Endothelial cell of umbilical vein (primary cell): Measurements from ENCODE around the gene OPCML. TPM values are rescaled to one million over a fixed set of nuclear protein-coding genes. Genes with fewer than 3 reads are reported as not detected.

ENCODE experiments used
- BruUV-seq: library from RNA; stranded (reverse); fragments of 400-500 nt; replicated peaks from 2 replicates; lab custom pipeline; 2021; lab: Mats Ljungman, UMichigan
- CTCF ChIA-PET: fragments of 300-600, 350-600 bp; sonication (Branson Sonifier 250); formaldehyde crosslinking; loops from one replicate; lab custom pipeline; 2021; ENCODE audit warnings: antibody characterized with exemption, inconsistent platforms; lab: Charles Lee
- POLR2A ChIA-PET: fragments of 300-600, 350-600 bp; sonication (Branson Sonifier 250); formaldehyde crosslinking; loops from one replicate; lab custom pipeline; 2021; ENCODE audit warnings: antibody characterized with exemption, inconsistent platforms; lab: Charles Lee
- DNase-seq: peaks from one replicate; pipeline ENCODE4 v3.0.0-alpha.2; 2011; ENCODE audit warnings: low read depth, low spot score
- FAIRE-seq: peaks from 2 replicates; lab custom pipeline; 2011; peaks lifted over from hg19 to GRCh38; lab: Jason Lieb, UNC
- H2AFZ ChIP-seq: 2 replicates; pipeline ENCODE4 v1.6.0; 2012; ENCODE audit warnings: low read depth, low read length, control low read depth, inconsistent platforms
- H3K27ac ChIP-seq: 2 replicates; pipeline ENCODE4 v1.5.1; 2011; ENCODE audit warnings: low read depth, mild to moderate bottlenecking, control low read depth, low read length, moderate library complexity; ENCODE audit not compliant: insufficient read depth
- H3K27me3 ChIP-seq, 2 experiments: 2 replicates each; pipeline versions ENCODE4 v1.6.0 to v1.6.1; 2011; ENCODE audit warnings: low read length in 2 of 2, mixed read lengths in 1 of 2; ENCODE audit not compliant: control insufficient read depth in 2 of 2, insufficient read depth in 2 of 2
- H3K36me3 ChIP-seq, 2 experiments: 2 replicates in 1 of 2; 3 replicates in 1 of 2; pipeline ENCODE4 v1.5.1; 2011; ENCODE audit warnings: low read length in 2 of 2, mild to moderate bottlenecking in 1 of 2, moderate library complexity in 1 of 2; ENCODE audit not compliant: control insufficient read depth in 2 of 2, insufficient read depth in 2 of 2; ENCODE audit errors: extremely low read depth in 1 of 2
- H3K4me1 ChIP-seq: 3 replicates; pipeline ENCODE4 v1.5.1; 2011; ENCODE audit warnings: mild to moderate bottlenecking, low read length; ENCODE audit not compliant: control insufficient read depth, insufficient read depth; ENCODE audit errors: extremely low read depth
- H3K4me2 ChIP-seq: 2 replicates; pipeline ENCODE4 v1.6.1; 2011; ENCODE audit warnings: low read length, control low read depth, mixed read lengths; ENCODE audit not compliant: insufficient read depth
- H3K4me3 ChIP-seq, 3 experiments: fragments of 200-600 bp in 1 of 3; sonication (generic), shearing (Covaris generic) in 1 of 3; replicated peaks in 1 of 3; 2 replicates each; pipeline ENCODE4 v1.5.1; 2011 to 2016; ENCODE audit warnings: control low read depth in 3 of 3, low read length in 3 of 3, mild to moderate bottlenecking in 2 of 3, inconsistent platforms in 1 of 3, low read depth in 1 of 3, moderate library complexity in 1 of 3; ENCODE audit not compliant: insufficient read depth in 1 of 3
- H3K79me2 ChIP-seq: 2 replicates; pipeline ENCODE4 v1.6.0; 2012; ENCODE audit warnings: low read length, inconsistent platforms; ENCODE audit not compliant: control insufficient read depth, insufficient read depth
- H3K9ac ChIP-seq: replicated peaks from 2 replicates; pipeline ENCODE3; 2011; ENCODE audit warnings: low read length, control low read depth; ENCODE audit not compliant: insufficient read depth; ENCODE audit errors: extremely low read depth
- H3K9me1 ChIP-seq: replicated peaks from 3 replicates; pipeline ENCODE4 v1.6.0; 2011; ENCODE audit warnings: mild to moderate bottlenecking, low read length; ENCODE audit not compliant: control insufficient read depth, insufficient read depth; ENCODE audit errors: extremely low read depth
- H3K9me3 ChIP-seq: replicated peaks from 2 replicates; pipeline ENCODE4 v1.5.1; 2012; ENCODE audit warnings: low read length, inconsistent platforms; ENCODE audit not compliant: control insufficient read depth, insufficient read depth
- H4K20me1 ChIP-seq: replicated peaks from 2 replicates; pipeline ENCODE3; 2011; ENCODE audit warnings: mild to moderate bottlenecking, low read length; ENCODE audit not compliant: control insufficient read depth, insufficient read depth; ENCODE audit errors: extremely low read depth
- EZH2 ChIP-seq: IDR thresholded peaks from 2 replicates; pipeline ENCODE4 v1.6.1; 2012; ENCODE audit warnings: borderline replicate concordance, low read depth, mild to moderate bottlenecking, moderate library complexity, low read length, inconsistent platforms; ENCODE audit not compliant: severe bottlenecking
- FOS ChIP-seq: IDR thresholded peaks from 2 replicates; pipeline ENCODE4 v1.6.1; 2011; ENCODE audit warnings: mild to moderate bottlenecking, low read length, moderate library complexity, borderline replicate concordance; ENCODE audit not compliant: insufficient read depth
- GATA2 ChIP-seq: IDR thresholded peaks from 2 replicates; pipeline ENCODE4 v1.7.0; 2011; ENCODE audit warnings: low read depth, mild to moderate bottlenecking, moderate library complexity, mixed read lengths, low read length; ENCODE audit not compliant: insufficient read length, insufficient read depth
- JUN ChIP-seq: IDR thresholded peaks from 2 replicates; pipeline ENCODE4 v1.6.1; 2011; ENCODE audit warnings: borderline replicate concordance, low read depth; ENCODE audit not compliant: insufficient read length, insufficient read depth
- MAX ChIP-seq: IDR thresholded peaks from 2 replicates; pipeline ENCODE4 v1.6.1; 2011; ENCODE audit not compliant: insufficient read depth, insufficient read length
- MYC ChIP-seq: IDR thresholded peaks from one replicate; pipeline ENCODE4 v1.6.1; 2011; ENCODE audit warnings: mild to moderate bottlenecking, low read depth, low read length
- POLR2A ChIP-seq: IDR thresholded peaks from 2 replicates; pipeline ENCODE4 v1.6.1; 2012; ENCODE audit warnings: low read depth, mild to moderate bottlenecking, control low read depth, low read length
- POLR2AphosphoS5 ChIP-seq: IDR thresholded peaks from 2 replicates; pipeline ENCODE4 v1.6.1; 2012; ENCODE audit warnings: low read depth, mild to moderate bottlenecking, control low read depth, low read length, moderate library complexity; ENCODE audit not compliant: insufficient read depth
- dilution Hi-C: fragments of 300-500 bp; cut with MboI; formaldehyde crosslinking; loops from one replicate; pipeline ENCODE4 v1.15.0; 2019; ENCODE audit warnings: low sequenced_read_pairs; ENCODE audit not compliant: extremely low pct_ligation_motif_present
- intact Hi-C: fragments of 100-400 bp; cut with micrococcal nuclease; formaldehyde crosslinking; loops from one replicate; pipeline ENCODE4 v1.10.0; 2022
- polyA plus RNA-seq, 4 experiments: library from polyadenylated mRNA; depleted of rRNA in 3 of 4; stranded (reverse) in 3 of 4; unstranded in 1 of 4; fragments of >200 nt; gene quantifications; 2 replicates each; pipeline versions ENCODE4 v1.2.1 to v1.2.3, GENCODE V29; 2011 to 2012; ENCODE audit warnings: missing spikeins in 1 of 4
- total RNA-seq: library from RNA; stranded (reverse); gene quantifications from 2 replicates; pipeline ENCODE4 v1.2.3, GENCODE V29; 2021
- TF ChIP-seq, protein P1 (sequence below), 2 donors: IDR thresholded peaks; 1 replicate in 1 of 2; 2 replicates in 1 of 2; pipeline ENCODE4 v1.5.1; 2011; ENCODE audit warnings: low read length in 2 of 2, mild to moderate bottlenecking in 2 of 2, moderate library complexity in 2 of 2, control low read depth in 1 of 2, inconsistent platforms in 1 of 2, low read depth in 1 of 2; ENCODE audit not compliant: insufficient read depth in 1 of 2; ENCODE audit errors: extremely low read depth in 1 of 2

The OPCML gene
- total and polyA plus RNA-seq, 2 donors (not counting 3 experiments of a cell fraction or from before 2014, with no cell fraction given): not detected

DNA sequence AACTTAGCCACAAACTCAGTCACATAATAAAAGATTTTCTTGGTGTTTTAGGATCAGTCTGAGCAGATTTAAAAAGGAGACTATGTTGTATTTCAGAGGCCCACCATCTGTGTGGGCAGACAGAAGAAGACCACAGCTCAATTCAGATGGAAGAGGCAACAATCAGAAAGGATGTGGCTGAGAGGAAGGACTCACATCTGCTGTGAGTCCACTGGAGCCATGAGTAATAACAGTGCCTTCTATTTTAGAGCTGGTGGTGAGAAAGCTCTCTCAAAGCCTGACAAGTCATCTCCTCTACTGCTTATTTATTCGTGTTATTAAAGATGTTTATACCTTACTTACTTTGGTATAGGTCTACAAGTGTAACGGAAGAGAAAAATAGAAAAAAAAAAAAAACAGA, 357.2 kb downstream of the OPCML start:
- H3K27me3 ChIP-seq: no peaks in the 10 kb centered on the region
- H3K27ac ChIP-seq: no peak overlapping the region
- DNase-seq: no peak
- intact Hi-C loops (no loop called here), dilution Hi-C loops (no loop called here)
- H4K20me1 ChIP-seq: no peaks in the 10 kb centered on the region
- H3K79me2 ChIP-seq: no peaks in the 10 kb centered on the region
- no peaks in the 10 kb centered on the region for H3K9me3 ChIP-seq
- H3K9ac ChIP-seq: no peak overlapping the region
- POLR2A ChIA-PET: no interaction called here
- no peaks in the 10 kb centered on the region for H3K4me1 ChIP-seq
- H2AFZ ChIP-seq: no peak overlapping the region
- CTCF ChIA-PET: no interaction called here
- no peak for FAIRE-seq
- no peak for TF ChIP-seq POLR2AphosphoS5
- no peaks in the 10 kb centered on the region for H3K36me3 ChIP-seq
- no peak overlapping the region for H3K4me2 ChIP-seq
- H3K9me1 ChIP-seq: no peaks in the 10 kb centered on the region
- H3K4me3 ChIP-seq: no peak overlapping the region
- no TSS peak for BruUV-seq

DNA sequence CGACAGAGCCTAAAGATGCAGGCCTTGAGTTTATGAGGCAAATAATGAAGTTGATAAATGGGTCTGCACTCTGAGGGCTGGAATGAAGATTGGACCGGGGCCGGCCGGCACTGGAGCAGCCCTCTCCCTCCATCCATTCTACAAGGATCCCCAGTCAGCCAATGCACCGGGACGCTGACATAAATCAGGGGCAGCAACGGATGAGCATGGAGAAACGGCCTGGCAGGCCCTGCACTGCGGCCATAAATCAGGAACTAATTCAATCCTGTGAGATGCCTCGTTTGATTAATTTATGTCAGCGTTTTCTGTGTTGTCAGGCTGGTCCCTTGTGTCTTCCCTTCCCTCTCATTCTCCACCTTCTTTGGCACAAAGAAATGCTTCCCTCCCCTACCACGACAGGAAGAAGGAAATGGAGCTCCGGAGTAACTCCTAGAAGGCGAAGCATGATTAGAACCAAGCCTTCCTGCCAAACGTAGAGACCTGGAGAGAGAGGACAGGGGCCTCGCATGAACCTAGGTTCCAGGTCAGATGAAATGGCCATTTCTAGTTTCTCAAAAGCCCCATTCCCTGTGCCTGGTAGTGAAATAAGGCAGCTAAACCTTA, 358.4 kb downstream of the OPCML start:
- Histone ChIP-seq H3K9me3 (no peaks in the 10 kb centered on the region), H3K27ac (no peak overlapping the region), H3K79me2 (no peaks in the 10 kb centered on the region), H3K9ac (no peak overlapping the region), H3K9me1 (no peaks in the 10 kb centered on the region), H3K4me3 (no peak overlapping the region), H4K20me1 (no peaks in the 10 kb centered on the region), H2AFZ (no peak overlapping the region), H3K4me2 (no peak overlapping the region), H3K36me3 (no peaks in the 10 kb centered on the region), H3K27me3 (no peaks in the 10 kb centered on the region), H3K4me1 (no peaks in the 10 kb centered on the region)
- FAIRE-seq (no peak), DNase-seq (no peak)
- BruUV-seq: no TSS peak
- dilution Hi-C loops: no loop called here
- ChIA-PET POLR2A (no interaction called here), CTCF (no interaction called here)
- intact Hi-C loops: no loop called here
- TF ChIP-seq FOS (no peak), EZH2 (no peak), POLR2AphosphoS5 (no peak), MYC (no peak), MAX (no peak), JUN (no peak), POLR2A (no peak), GATA2 (no peak)
- TF ChIP-seq, protein P1, sequence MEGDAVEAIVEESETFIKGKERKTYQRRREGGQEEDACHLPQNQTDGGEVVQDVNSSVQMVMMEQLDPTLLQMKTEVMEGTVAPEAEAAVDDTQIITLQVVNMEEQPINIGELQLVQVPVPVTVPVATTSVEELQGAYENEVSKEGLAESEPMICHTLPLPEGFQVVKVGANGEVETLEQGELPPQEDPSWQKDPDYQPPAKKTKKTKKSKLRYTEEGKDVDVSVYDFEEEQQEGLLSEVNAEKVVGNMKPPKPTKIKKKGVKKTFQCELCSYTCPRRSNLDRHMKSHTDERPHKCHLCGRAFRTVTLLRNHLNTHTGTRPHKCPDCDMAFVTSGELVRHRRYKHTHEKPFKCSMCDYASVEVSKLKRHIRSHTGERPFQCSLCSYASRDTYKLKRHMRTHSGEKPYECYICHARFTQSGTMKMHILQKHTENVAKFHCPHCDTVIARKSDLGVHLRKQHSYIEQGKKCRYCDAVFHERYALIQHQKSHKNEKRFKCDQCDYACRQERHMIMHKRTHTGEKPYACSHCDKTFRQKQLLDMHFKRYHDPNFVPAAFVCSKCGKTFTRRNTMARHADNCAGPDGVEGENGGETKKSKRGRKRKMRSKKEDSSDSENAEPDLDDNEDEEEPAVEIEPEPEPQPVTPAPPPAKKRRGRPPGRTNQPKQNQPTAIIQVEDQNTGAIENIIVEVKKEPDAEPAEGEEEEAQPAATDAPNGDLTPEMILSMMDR (IDR thresholded peaks at IDR 0.05; ENCODE audit: extremely low read depth in 1 of 2, insufficient read depth in 1 of 2, low read depth in 1 of 2, low read length in 2 of 2): no peak
